ENCODE measurements around the gene GIT1.

GRCh38 chr17:29616300-29617048 lies 27.0 kb upstream of the GIT1 start:
- TF ChIP-seq CTCF (IDR thresholded peaks at IDR 0.05) (no peak), POLR2A (IDR thresholded peaks at IDR 0.05) (no peak), EP300 (IDR thresholded peaks at IDR 0.05) (no peak)

Measured in ovary (tissue), 3 donors.